GM21529 (cell line): Measurements from ENCODE around the gene SRPK3.
"Not testable (repeated sequence)": the region's sequence is repeated elsewhere in the genome, so short reads cannot be mapped to it uniquely, and the experiment has no call there.

Experiments used
- ATAC-seq: cut with Tn5 transposase; IDR thresholded peaks from one replicate; pipeline ENCODE4 v1.9.1; 2021; ENCODE audit not compliant: unreplicated experiment

Gene SRPK3, protein sequence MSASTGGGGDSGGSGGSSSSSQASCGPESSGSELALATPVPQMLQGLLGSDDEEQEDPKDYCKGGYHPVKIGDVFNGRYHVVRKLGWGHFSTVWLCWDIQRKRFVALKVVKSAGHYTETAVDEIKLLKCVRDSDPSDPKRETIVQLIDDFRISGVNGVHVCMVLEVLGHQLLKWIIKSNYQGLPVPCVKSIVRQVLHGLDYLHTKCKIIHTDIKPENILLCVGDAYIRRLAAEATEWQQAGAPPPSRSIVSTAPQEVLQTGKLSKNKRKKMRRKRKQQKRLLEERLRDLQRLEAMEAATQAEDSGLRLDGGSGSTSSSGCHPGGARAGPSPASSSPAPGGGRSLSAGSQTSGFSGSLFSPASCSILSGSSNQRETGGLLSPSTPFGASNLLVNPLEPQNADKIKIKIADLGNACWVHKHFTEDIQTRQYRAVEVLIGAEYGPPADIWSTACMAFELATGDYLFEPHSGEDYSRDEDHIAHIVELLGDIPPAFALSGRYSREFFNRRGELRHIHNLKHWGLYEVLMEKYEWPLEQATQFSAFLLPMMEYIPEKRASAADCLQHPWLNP

DNA sequence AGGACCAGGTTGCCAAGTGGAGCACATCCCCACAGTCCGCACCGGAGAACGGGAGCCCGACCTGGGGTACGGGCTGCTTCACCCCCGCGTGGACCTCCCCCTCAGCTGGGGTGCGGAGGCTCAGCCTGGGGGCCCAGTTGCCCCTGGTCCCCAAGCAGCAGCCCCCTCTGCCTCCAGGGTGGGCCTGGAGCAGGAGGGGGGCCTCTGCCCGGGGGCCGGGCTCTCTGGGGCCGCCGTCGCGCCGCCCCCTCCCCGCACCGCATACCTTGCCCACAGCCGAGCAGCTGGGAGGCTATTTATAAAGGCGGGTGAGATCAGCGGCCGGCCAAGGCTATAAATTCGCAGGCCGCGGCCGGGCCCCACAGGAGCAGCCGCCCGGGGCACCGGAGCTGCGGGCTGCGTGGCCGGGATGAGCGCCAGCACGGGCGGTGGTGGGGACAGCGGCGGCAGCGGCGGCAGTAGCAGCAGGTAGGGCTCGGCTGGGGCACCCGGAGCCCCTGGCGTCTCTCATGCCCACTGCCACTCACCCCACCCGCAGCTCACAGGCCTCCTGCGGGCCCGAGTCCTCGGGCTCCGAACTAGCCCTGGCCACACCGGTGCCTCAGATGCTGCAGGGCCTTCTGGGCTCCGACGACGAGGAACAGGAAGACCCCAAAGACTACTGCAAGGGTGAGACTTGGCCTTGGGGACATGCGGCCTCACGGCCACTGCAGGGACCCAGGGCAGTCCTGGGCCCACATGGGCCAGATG lies at the start of gene SRPK3:
Gene SRPK3 (plus strand): TSS at position 364 of the 750 bp plus-strand sequence. CDS start 46 bp downstream, at position 410.
- ATAC-seq, result no peak

DNA sequence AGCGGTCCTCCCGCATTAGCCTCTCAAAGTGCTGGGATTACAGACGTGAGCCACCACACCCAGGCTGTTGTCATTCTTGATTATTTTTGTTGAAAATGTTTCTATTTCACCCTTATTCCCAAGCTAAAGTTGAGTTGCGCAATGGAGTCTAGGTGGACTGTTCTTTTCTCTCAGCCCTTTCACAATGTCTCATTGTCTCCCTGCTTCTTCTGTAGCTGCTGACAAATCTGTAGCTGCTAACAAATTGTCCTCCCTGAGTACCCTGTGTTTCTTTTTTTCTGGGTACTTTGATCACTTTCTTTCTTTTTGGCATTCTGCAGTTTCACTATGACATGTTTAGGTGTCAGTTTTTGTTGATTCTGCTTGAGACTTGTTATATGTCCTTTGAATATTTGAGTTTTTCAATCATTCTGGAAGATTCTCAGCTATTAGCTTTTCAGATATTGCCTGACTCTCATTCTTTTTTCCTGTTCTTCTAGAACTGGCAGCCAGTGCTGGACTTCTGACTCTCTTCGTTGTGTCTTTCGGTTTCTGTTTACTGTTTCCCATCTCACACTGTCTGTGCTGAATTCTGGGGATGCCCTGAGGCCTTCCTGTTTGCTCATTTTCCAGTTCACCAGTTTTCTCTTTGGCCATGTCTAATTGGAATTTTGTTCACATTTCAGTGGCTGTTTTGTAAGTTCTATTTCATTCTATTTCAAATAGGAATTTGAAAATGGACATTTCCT lies 49.6 kb upstream of the SRPK3 start:
- no peak for ATAC-seq

DNA sequence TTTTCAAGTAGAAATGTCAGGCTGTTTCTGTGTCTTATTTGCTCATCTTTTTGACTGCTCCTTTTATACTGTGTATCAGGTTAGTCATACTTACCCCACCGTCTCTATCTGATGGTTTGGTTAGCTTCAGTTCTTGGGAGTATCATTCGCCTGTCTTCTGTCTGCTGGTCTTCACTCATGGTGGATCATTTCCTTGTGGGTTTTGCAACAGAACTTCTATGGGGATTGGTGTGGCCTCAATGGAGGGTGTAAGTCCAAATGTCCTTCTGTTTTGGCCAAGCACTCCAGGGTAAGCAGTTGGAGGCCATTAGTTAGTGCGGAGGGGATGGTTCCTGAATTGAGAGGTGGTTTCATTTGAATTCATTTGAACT lies 49.0 kb upstream of the SRPK3 start:
- ATAC-seq, result no peak

DNA sequence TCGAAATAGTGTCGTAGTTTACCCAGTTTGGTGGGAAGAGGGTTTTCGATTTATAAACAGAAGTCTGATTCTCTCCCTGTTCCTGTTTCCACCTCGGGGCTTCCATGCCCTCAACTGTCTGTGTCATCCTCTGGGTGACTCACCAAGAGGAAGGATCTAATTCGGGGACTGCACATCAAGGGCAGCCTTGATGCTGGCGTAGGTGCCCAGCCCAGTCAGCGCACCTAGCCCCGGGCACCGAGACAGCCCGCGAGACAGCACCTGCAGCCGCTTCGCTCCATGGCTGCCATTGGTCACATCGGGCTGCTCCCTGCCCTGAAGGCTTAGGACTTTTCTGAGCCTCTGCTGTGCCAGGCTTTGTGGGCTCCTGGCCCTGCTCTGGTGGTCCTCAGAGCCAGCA lies 48.4 kb upstream of the SRPK3 start:
- ATAC-seq, result no peak

DNA sequence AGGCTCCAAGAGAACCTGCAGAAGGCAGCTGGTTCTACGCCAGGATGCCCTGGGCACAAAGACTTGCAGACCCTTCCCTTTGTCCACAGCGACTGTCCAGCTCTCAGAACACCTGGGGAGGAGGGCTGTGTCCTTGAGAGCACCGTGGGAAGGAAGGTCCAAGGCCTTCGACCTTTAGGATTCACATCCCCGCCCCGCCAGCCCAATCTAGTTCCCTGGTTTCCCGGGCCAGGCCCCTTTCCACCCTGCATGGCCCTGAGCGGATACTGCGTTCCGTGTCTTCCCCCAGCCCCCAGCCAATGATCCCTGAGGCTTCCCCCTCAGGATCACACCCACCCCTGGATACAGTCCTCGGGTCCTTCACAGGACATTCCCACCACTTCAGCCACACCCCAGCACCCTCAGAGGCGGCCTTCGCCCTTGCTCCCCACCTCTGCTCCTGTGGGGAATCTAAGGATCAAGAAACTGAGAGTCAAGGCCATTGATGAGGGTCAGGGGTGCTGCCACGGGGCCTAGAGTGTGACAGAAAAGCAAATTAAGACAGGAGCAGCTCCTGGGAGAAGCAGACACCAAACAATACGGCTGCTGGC lies 47.1 kb upstream of the SRPK3 start:
- ATAC-seq, result no peak

DNA sequence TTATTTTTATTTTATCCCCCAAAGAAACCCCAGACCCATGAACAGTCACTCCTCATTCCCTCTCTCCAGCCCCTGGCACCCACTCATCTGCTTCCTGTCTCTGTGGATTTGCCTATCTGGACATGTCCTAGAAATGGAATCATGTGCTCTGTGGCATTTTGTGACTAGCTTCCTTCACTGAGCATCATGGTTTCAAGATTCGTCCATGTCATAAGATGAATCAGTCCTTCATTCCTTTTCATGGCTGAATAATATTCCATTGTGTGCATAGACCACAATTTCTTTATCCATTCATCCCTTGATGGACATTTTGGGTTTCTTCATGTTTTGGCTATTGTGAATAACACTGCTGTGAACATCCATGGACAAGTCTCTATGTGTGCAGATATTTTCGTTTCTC lies 46.0 kb upstream of the SRPK3 start:
- ATAC-seq, result no peak

DNA sequence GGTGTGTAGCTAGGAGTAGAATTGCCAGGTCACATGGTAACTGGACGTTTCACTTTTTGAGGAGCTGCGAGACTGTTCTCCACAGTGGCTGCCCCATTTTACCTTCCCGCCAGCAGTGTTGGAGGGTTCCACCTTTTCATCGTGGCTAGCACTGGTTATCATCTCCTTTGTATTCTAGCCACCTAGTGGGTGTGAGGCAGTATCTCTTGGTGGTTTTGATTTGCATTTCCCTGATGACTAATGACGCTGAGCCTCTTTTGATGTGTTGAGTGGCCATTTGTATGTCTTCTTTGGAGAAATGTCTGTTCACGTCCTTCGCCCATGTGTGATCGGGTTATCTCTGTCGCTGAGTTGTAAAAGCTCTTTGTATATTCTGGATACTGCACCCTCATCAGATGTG lies 45.6 kb upstream of the SRPK3 start:
- peak; percentile 58 for ATAC-seq

DNA sequence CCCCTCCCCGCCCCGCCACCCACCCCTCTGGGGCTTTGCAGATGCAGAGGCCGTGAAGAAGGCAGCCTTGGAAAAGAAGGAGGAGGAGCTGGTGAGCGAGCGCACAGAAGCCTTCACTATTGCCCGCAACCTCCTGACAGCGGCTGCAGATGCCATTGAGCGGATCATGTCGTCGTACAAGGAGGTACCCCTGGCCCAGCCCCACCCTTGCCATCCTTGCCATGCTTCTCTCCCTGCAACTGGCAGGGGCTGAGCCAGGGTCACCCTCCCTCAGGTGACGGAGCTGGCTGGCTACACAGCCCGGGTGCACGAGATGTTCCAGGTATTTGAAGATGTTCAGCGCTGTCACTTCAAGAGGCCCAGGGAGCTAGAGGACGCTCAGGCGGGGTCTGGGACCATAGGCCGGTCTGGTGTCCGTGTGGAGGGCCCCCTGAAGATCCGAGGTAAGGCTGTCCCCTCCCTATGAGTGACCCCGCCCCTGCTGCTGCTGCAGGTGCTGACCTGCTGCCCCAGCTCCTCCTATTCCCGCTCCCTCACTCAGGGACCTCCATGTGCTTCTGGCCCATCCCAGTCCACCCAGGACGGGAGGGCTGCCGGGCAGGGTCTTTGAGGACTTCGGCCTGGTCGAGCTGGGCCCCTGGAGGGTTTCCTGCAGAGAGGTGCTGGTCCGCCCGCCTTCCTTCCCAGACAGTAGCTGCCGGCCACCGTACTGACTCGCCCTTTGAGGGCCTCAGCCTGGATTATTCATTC lies 44.6 kb upstream of the SRPK3 start:
- ATAC-seq, result no peak

DNA sequence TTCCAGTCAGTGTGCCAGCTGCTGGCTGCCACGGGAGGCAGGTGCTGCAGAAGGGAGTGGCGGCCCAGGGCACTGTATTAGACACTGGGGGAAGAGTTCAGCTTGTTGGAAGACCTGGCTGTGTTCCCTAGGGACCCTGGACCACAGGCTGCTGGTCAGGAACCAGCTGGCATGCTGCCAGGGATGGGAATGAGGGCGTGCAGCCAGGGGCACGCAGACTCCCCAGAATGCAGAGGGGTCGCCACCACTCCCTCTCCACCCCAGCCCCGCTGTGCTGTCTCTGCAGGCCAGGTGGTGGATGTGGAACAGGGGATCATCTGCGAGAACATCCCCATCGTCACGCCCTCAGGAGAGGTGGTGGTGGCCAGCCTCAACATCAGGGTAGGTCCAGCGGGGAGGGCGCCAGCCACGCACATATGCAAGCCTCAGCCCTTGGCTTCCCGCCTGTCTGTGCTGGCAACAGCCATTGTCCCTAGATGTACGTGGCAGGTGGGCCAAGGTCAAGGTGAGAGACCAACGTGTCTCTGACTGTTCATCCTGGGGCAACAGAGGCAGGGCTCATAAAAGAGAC lies 43.9 kb upstream of the SRPK3 start:
- no peak for ATAC-seq

DNA sequence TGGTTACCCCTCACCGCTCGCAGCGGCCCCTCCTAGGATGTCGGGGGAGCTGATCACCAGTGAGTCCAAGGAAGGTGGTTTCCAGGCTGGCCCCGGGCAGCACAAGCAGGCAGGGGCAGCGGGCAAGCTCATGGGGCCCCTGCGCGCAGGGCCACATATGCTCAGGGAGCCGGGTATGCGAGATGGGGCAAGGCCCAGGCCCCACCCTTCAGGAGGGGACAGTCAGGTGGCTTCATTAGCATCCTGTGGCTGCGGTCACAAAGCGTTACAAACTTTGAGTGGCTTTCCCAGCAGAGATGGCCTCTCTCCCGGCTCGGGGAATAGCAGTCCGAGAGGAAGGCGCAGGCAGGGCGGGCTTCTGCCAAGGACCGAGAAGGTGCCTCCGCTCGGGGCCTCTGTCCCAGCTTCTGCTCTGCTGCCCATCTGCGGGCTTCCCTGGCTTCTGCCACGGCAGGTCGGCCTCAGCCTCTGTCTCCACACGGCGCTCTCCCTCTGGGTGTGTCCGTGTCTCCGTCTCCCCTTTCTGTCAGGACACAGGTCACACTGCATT lies 42.7 kb upstream of the SRPK3 start:
- ATAC-seq, result no peak

DNA sequence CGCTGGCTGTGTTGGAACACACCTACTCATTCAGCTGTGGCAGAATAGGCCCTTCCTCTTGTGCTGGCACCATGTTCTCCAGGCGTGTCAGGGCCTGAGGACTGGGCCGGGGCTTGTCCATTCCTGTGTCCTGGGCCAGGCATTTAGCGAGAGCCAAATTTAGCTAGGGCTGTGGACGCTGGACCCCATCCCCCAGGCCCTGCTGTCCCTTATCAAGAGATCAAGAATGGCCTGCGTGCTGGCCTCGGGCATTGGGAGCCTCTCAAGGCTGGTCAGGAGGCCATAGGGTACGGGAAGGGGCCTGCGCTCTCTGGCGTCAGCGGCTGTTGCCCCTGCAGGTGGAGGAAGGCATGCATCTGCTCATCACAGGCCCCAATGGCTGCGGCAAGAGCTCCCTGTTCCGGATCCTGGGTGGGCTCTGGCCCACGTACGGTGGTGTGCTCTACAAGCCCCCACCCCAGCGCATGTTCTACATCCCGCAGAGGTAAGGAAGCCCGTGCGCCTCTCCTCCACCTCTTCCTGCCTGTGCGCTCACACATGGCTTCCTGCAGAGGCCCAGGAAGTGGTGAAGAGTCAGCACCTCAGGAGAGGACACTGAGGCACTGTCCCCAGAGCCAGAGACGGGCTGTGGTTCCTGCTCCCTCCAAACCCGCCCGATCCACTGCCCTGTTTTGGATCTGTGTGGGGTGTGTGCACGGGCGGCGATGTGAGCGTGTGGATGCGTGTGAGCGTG lies 40.9 kb upstream of the SRPK3 start:
- no peak for ATAC-seq

DNA sequence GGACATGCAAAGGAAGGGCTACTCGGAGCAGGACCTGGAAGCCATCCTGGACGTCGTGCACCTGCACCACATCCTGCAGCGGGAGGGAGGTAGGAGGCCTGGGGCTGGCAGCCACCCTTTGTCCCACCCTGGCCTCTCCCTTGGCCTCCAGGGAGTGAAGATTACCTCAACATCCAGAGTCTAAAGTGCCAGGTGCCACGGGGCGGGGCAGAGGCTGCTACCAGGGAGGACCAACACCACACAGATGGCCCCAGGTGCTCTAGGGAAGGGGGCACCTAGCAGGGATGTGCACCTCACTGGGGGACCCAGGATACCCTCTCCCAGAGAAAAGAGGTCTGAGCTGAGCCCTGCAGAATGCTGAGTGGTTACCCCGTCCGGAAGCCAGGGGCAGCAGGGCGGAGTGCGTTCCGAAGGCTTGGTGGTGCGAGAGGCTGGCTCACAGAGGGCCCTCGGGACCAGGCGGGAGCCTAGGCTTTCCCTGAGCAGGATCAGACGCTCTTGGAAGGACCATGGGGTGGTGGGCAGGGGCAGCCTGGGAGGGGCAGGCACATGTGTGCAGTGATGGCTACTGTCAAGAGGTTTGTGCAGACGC lies 40.1 kb upstream of the SRPK3 start:
- no peak for ATAC-seq

DNA sequence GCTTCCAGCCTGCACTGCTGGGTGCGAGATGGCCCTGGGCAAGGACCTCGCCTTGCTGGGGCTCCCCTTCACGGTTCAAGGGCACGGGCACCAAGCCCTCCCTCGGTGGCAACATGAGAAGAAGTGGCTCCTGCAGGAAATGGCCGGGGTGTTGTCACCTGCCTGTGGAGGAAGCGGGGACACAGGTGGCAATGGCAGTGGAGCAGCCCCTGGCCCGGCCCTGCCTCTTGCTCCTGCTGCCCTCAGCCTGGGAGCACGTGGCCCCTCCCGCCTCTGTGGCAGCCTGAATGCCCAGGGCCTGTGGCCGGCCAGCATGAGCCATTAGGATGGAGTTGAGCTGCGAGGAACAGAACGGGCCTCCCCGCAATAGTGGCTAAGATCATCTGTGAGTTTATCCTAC lies 39.4 kb upstream of the SRPK3 start:
- no peak for ATAC-seq

DNA sequence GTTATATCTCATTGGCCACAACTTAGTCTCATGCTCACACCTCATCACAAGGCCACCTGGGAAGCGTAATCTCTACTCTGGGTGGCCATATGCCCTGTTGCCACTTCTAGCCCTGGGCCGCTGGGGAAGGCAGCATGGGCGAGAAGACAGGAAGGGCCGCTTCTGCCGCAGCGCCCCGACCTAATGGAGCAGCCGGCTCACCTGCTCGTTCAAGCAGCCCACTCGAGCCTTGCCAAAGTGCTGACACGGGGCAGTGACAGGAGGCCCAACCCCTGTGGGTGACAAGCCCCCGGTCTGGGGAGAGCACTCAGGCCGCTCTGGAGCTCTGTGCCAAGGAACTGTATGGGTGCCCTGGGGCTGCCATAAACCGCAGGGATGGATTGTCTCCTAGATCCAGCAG lies 38.7 kb upstream of the SRPK3 start:
- not testable (repeated sequence) for ATAC-seq

DNA sequence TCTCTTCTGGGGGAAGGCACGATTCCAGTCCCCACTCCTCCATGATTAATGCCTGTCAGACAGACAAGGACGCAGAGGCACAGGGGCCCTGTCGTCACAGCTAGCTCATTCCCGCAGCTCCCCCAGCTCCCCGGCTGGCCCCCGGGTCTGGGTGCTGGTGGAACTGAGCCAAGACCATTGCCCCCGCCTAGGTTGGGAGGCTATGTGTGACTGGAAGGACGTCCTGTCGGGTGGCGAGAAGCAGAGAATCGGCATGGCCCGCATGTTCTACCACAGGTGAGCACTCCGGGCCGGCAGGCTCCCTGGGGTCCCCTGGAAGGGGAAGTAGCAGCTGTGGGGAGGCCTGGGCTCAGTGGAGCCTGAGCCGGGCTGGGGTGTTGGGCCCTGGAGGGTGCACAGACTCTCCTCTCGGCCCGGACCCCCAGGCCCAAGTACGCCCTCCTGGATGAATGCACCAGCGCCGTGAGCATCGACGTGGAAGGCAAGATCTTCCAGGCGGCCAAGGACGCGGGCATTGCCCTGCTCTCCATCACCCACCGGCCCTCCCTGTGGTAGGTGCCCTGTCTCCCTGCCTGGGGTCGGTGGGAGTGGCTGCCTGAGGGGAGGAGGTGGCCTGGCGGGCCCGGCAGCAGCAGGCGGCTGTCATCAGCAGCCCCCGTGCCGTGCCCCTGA lies 37.9 kb upstream of the SRPK3 start:
- not testable (repeated sequence) for ATAC-seq

DNA sequence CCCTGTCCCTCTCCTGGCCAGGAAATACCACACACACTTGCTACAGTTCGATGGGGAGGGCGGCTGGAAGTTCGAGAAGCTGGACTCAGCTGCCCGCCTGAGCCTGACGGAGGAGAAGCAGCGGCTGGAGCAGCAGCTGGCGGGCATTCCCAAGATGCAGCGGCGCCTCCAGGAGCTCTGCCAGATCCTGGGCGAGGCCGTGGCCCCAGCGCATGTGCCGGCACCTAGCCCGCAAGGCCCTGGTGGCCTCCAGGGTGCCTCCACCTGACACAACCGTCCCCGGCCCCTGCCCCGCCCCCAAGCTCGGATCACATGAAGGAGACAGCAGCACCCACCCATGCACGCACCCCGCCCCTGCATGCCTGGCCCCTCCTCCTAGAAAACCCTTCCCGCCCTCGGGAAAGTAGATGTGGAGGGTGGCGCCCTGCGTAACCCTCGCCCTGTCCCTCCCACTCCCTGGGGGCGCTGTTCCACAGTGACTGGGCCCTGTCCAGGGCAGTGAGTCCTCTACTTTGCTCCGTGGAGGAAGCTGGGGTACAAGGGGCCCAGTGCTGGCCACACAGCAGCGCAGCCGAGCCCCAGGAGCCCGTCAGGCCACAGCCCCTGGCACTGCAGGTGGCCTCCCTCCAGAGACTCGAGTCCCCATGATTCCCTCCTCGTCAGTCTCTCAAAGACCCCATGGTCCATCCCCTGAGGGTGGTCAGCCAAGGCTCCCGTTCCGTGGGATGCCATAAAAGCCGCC lies 37.2 kb upstream of the SRPK3 start:
- ATAC-seq, result not testable (repeated sequence)
